ENCODE results near the gene SMIM11.

- no peak for TF ChIP-seq RARB (CRISPR knock-in tag; IDR thresholded peaks at IDR 0.05)
- no peak for TF ChIP-seq GLIS3 (CRISPR knock-in tag; IDR thresholded peaks at IDR 0.05)
- TF ChIP-seq, protein P1, sequence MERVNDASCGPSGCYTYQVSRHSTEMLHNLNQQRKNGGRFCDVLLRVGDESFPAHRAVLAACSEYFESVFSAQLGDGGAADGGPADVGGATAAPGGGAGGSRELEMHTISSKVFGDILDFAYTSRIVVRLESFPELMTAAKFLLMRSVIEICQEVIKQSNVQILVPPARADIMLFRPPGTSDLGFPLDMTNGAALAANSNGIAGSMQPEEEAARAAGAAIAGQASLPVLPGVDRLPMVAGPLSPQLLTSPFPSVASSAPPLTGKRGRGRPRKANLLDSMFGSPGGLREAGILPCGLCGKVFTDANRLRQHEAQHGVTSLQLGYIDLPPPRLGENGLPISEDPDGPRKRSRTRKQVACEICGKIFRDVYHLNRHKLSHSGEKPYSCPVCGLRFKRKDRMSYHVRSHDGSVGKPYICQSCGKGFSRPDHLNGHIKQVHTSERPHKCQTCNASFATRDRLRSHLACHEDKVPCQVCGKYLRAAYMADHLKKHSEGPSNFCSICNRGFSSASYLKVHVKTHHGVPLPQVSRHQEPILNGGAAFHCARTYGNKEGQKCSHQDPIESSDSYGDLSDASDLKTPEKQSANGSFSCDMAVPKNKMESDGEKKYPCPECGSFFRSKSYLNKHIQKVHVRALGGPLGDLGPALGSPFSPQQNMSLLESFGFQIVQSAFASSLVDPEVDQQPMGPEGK (CRISPR knock-in tag; IDR thresholded peaks at IDR 0.05; ENCODE audit: borderline replicate concordance), result no peak
- TF ChIP-seq POU6F1 (CRISPR knock-in tag; IDR thresholded peaks at IDR 0.05; ENCODE audit: borderline replicate concordance, low read depth), result no peak
- TF ChIP-seq TSHZ2 (CRISPR knock-in tag; IDR thresholded peaks at IDR 0.05), result no peak
- TF ChIP-seq TOX (CRISPR knock-in tag; IDR thresholded peaks at IDR 0.05; ENCODE audit: borderline replicate concordance), result no peak
Measured at GRCh38 chr21:34331726-34332125, 43.6 kb upstream of the SMIM11 start.

Data from SK-N-SH treated with all-trans-retinoic acid at 6 μM for 48 hours (cell line).